NCI-H526 (cell line): Measurements from ENCODE around the gene ALS2CL.
A peak's percentile ranks its signal among the peaks of the same experiment; 100 is the strongest.
"Not testable (repeated sequence)": the region's sequence is repeated elsewhere in the genome, so short reads cannot be mapped to it uniquely, and the experiment has no call there.

Source experiments
- DNase-seq, 2 experiments: peaks; one replicate each; lab custom pipeline; 2025; lab: John Stamatoyannopoulos, UW

Gene ALS2CL

DNA sequence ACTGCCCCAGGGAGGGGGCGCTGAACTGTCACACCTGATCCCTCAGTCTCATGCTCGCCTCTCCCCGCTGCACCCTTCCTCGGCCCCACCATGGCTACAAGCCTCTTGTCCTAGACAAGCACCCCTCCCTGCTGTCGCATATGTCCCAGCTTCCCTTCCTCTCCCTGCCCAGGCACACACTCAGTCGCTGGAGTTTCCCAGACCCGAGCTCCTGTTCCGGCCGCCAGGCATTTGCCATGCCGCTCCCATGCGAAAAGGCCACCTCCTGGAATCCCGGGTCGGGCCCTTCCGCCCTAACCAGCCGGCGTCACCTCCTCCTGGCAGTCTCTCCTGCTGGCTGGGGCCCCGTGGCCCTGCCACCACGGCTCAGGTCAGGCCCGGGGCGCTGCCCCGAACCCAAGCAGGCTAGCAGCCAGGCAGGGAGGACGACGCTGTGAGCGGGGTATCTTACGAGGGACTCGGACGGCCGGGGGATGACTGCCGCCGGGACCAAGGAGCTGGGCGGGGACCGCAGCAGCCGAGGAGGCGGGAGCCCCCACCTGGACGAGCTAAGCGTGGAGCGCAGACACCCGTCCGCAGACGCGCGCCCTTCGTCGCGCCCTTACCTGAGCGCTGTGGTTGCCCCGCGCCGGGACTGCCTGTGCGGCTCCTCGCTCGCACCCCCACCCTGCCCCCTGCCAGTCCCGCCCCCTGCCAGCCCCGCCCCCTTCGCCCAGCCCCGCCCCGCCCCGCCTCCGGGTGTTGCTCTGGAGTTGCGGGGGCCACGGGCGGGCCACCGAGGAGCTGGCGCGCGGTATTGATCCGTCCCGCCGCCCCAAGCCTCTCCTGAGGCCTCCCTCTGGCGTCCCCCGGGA lies at the start of gene ALS2CL:
TSS of gene ALS2CL (minus strand) at position 642 of the 854 bp plus-strand sequence. CDS start 4,239 bp downstream, outside the sequence.
- DNase-seq, result peak in 1 of 2 experiments; percentile 65

DNA sequence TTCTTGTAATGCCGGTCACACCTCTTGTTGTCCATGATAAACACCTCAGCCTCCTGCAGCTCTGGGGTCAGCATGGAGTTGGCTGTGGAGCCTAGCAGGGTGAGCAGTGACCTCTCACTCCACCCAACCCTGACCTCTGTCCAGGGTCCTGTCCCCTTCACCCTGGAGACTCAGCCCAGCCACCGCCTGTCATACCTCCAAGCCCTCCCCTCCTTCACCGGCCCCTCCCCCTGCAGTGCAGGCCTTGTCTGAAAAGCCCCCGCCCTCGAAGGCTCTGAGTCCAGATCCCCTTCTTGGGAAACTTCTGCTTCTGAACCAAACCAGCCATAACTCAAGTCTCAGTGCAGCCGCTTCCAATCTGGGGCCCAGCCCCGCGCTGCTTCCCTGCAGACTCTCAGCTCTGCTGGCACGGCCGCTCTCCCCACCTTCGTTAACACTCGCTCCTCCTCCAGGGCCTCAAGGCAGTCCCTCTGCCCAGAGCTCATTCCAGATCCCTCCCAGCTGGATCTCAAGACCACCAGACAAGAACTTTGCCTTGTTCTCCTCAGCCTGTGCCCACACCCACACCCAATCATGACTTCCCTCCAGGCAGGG lies 49.6 kb upstream of the ALS2CL start:
- no peak for DNase-seq

- not testable (repeated sequence) for DNase-seq
These were observed 46.1 kb upstream of the ALS2CL start for GRCh38 chr3:46739565-46739964.

GRCh38 chr3:46737329-46737731 lies 43.9 kb upstream of the ALS2CL start:
- no peak for DNase-seq

DNA sequence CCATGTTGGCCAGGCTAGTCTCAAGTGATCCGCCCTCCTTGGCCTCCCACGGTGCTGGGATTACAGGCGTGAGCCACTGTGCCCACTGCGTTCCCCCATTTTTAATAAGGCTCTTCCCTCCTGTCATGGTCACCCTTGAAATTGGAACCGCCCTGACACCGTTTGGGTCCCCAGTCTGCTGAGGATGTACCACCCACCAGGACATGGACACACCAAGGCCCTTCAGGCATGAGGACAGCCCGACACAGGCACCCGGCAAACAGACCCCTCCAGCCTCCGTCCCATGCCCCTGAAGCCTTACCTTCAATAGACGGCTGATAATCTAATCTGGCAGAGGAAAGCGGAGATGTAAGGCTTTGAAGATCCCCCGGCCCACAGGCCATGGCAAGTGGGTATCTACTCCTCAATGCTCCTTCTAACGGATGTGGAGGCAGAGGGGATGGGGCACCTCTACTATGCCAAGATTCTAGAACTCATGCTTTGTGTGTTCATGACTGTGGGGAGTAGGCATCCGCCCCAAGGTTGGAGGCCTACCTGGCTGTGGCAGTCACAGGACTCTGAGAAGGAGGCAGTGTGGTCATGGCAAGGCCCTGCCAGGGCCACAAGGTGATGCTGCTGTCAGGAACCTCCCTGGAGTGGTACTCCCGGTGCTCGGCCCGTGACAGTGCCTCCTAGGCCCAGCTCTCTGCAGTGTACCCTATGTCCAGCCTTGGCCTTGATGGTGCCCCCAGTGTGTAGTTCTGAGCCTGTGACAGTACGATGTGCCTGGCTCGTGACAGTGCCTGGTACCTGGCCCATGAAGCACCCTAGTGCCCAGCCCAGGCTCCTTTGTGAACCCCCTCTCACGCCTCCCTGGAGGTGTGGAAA lies 42.8 kb upstream of the ALS2CL start:
- DNase-seq, result no peak

GRCh38 chr3:46734773-46735172 lies 41.3 kb upstream of the ALS2CL start:
- no peak for DNase-seq

- no peak for DNase-seq
These were observed 39.7 kb upstream of the ALS2CL start for GRCh38 chr3:46733026-46733800.

DNA sequence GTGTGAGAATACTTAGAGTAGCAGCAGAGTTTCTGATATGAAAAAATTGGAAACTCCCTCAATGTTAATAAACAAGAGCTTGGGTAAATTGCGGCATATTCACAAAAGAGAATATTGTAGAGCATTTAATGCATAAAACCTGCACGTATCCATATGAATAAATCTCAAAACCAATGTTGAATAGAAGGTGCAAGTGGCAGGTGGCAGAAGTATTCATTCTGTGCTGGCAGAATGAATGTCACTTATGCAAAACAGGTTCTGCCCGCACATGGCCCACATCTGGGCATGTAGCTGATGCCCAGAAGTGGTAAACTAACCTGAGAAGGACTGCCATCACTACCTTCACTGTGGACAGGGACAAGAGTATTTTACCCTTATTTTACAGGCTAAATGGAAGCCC lies 38.3 kb upstream of the ALS2CL start:
- DNase-seq, result peak in 1 of 2 experiments; percentile 31

GRCh38 chr3:46730819-46731218 lies 37.3 kb upstream of the ALS2CL start:
- no peak for DNase-seq

- DNase-seq, result no peak
These were observed 35.6 kb upstream of the ALS2CL start for GRCh38 chr3:46729038-46729437.

- DNase-seq, result no peak
These were observed 32.3 kb upstream of the ALS2CL start for GRCh38 chr3:46725621-46726314.

DNA sequence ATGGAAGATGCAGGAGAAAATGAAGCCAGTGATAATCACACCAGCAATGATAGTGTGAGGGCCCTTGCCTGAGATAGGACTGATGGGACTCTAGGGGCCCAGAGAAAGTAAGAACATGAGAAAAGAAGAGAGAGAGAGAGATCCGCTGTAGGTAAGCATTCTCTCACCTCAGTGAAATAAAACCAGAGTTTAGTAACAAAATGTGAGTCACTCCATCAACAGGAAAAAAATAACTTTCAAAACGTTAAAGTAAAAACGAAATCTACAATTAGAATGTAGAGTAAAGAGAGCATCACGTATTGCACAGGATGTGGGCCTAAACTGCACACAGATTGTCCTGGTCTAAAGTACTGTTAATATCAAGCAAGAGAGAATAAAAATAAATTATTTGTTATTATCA lies 30.9 kb upstream of the ALS2CL start:
- DNase-seq, result no peak

- no peak for DNase-seq
These were observed 29.0 kb upstream of the ALS2CL start for GRCh38 chr3:46722443-46722842.

DNA sequence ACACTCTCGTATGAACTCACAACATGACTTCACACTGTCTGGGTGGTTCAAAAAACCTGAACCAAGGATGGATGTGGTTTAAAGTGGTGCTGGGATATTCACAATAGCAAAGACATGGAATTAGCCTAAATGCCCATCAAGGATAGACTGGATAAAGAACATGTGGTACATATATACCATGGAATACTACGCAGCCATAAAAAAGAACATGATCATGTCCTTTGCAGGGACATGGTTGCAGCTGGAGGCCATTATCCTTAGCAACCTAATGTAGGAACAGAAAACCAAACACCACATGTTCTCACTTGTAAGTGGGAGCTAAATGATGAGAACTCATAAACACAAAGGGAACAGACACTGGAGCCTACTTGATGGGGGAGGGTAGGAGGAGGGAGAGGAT lies 27.5 kb upstream of the ALS2CL start:
- no peak for DNase-seq

DNA sequence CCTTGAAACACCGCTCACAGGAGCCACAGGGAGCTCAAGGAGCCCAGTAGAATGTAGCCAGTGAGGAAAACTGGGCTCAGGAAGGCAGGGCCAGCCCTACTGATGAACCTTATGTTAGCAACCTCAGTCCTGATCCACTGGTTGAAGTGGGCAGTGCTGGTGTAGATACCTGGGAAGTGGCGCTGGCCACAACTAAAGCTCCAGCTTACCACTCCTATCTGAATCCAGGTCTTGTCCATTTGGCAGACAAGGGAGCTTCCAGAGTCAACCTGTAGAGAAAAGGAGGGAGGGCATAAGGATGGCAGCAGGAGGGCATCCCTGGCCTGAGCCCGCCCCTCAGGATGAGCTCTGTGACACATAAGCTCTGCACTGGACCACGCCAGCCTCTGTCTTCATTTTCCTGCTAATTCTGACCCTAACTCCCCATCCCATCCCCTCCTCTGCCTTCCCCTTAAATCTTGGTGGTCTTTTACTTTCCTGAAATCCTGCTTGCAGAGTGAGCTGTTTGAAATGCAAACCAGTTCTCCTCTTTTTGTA lies 26.3 kb upstream of the ALS2CL start:
- DNase-seq, result no peak

- no peak for DNase-seq
These were observed 25.6 kb upstream of the ALS2CL start for GRCh38 chr3:46719044-46719565.

DNA sequence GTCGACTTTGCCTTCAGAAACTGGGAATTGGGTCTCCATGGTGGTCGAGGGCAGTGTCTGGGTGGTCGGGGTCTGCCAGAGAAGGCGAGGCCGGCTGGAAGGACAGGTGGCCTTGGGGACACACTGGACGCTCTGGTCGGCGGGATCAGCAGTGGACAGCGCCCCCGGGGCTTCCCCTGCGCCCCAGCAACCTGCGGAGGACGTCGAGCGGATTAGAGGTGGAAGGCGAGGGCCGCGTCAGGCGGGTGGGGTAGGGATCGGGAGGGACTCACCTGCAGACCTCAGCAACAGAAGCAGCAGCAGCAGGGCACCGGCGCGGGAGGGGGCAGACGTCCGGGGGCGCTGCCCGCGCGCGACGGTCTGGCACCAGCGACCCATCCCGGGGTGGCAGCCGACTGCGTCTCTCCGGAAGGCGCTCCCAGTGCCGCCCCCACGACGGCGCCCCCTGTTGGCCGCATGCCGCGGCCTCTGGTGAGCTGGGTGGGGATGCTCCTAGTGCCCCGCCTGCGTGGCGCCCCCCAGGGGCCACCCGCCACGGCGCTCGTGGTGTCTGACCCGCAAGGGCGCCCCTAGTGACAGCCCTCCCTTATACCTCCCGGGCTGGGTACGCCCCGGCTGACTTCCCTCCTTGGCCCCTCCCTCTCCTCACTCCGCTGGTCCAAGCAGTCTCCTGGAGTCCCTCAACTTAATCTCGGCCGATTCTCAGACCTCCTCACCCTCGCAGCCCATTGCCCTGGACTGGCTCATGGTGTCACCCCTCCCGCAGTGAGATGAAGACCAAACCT lies 24.2 kb upstream of the ALS2CL start, which contains the start of gene PRSS50:
TSS of gene PRSS50 (minus strand) at position 423 of the 785 bp plus-strand sequence. CDS start at position 378, 45 bp downstream.
- DNase-seq, result no peak

DNA sequence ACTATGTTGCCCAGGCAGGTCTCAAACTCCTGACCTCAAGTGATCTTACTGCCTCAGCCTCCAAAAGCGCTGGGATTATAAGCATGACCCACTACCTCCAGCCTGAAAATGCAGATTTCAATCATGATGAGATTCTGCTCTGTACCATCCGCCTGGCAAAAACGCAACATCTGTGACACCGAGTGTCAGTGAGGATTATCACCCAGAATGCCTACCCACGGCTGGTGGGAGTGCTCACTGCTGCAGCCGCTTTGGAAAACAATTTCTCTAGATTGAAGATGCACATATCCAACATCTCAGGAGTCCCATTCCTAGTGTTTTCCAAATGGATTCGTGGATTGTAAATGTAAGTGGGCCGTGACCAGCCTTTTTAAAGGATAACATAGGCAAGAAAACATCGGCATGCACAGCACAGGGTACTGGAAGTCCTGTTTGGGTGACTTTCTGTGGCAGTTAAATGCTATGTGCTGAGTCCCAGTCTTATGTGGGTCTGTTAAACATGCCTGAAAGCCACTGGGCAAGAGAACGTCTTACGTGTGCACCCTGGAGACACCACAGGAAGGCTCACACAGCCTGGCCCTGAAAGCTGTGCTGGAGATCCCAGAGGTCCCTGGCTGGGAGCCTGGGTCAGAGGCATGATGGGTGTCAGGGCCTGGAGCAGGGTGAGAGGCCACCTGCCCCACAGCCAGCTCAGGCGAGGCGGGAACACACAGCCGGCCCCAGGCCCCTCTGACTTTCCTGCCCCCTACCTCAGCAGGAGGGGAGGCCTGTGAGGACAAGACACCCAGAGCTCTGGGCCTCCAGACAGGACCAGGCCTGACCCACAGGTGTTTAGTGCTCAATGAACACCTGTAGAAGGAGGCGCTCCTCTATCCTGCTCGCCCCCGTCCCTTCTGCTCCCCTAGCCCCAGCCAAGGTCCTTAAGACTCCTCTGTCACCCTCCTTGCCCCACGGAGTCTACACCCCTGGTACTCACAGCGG lies 23.3 kb upstream of the ALS2CL start:
- DNase-seq, result no peak
